ENCODE results near the gene EHD1. TPM values are rescaled to one million over a fixed set of nuclear protein-coding genes. Genes with fewer than 3 reads are reported as not detected.

Gene EHD1
- total RNA-seq, 1 donor from 2014 or later, result 19.8 TPM

DNA sequence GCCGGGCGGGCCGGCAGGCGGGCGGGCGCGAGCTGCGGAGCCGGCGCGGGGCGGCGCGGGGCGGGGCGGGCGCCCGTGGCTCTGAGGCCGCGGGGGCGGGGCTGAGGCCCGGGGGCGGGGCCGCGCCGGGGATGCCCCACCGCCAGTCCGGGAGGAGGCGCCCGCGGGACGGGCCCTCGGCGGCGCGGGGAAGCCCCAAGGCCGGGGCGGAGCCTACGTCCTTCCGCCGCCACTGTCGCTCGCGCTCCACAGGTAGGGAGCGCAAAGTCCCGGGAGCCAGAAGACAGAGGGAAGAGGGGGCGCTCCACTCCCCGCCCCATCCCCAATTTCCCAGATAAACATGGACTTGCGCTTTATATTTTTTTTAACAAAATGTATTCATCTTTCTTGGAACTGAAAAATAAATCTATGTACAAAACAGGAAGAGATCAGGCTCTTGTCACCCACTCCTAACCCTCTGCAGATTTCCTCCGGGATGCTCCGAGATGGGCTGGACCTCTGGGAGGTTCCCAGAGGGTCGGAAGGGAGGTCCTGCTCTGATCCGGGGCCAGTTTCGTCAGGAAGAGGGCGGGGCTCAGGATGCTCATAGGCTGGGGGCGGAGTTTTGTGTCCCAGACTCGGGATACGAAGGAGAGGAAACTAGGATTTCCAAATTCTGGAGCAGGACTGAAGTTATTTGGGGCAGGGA, 75.1 kb downstream of the EHD1 start, which contains the start of gene MAP4K2:
Gene MAP4K2, minus strand, starts transcription at position 57 of the 688 bp plus-strand sequence. CDS start 65 bp downstream, outside the sequence.
- Histone ChIP-seq H2AFZ (replicated peaks) (peak within 1 kb of the TSS; percentile 90), H3K4me3 (peak within 1 kb of the TSS; percentile 57), H3K79me2 (ENCODE audit: low read depth) (peaks cover 2% of the 10 kb centered on the region), H3F3A (ENCODE audit: low read depth) (peaks cover 28% of the 10 kb centered on the region), H3K27me3 (no peaks in the 10 kb centered on the region), H3K4me2 (peak within 1 kb of the TSS; percentile 94), H3K4me1 (no peaks in the 10 kb centered on the region), H4K20me1 (ENCODE audit: low read depth) (peaks cover 13% of the 10 kb centered on the region), H3K9ac (no peak within 1 kb of the TSS), H3K9me3 (ENCODE audit: low read depth) (no peaks in the 10 kb centered on the region), H3K36me3 (no peaks in the 10 kb centered on the region), H3K27ac (peak within 1 kb of the TSS; percentile 30)
- TF ChIP-seq EZH2phosphoT487 (IDR thresholded peaks at IDR 0.05), result no peak
- TF ChIP-seq CTCF (IDR thresholded peaks at IDR 0.05), result peak; percentile 38
- H3K27me3 Mint-ChIP-seq (ENCODE audit: insufficient read depth, low read depth), result peaks cover 4% of the 10 kb centered on the region
- H3K4me1 Mint-ChIP-seq, result peaks cover 11% of the 10 kb centered on the region
- H3K27ac Mint-ChIP-seq, result peak within 1 kb of the TSS; percentile 90
- H3K36me3 Mint-ChIP-seq, result peaks cover 16% of the 10 kb centered on the region
- peak; percentile 97 for DNase-seq (ENCODE audit: low spot score)
- H3K9me3 Mint-ChIP-seq, result no peaks in the 10 kb centered on the region
- H3K4me3 Mint-ChIP-seq, result peak within 1 kb of the TSS; percentile 91

- H3K4me1 ChIP-seq, result no peaks in the 10 kb centered on the region
- H3K27me3 Mint-ChIP-seq (ENCODE audit: insufficient read depth, low read depth), result peaks cover 4% of the 10 kb centered on the region
- peaks cover 13% of the 10 kb centered on the region for H3K36me3 Mint-ChIP-seq
- TF ChIP-seq CTCF (IDR thresholded peaks at IDR 0.05) (no peak), EZH2 (IDR thresholded peaks at IDR 0.05) (no peak), EZH2phosphoT487 (IDR thresholded peaks at IDR 0.05) (no peak)
- no peaks in the 10 kb centered on the region for H3K27me3 ChIP-seq
- no peaks in the 10 kb centered on the region for H3K36me3 ChIP-seq
- H3K9me3 ChIP-seq (ENCODE audit: low read depth), result no peaks in the 10 kb centered on the region
- no peak overlapping the region for H3K27ac ChIP-seq
- H3K4me1 Mint-ChIP-seq, result peaks cover 8% of the 10 kb centered on the region
- H3K27ac Mint-ChIP-seq, result no peak overlapping the region
- H3K9ac ChIP-seq, result no peak overlapping the region
- H3F3A ChIP-seq (ENCODE audit: low read depth), result peaks cover 28% of the 10 kb centered on the region
- H3K4me3 ChIP-seq, result peak overlapping the region; percentile 57
- H3K4me2 ChIP-seq, result peak overlapping the region; percentile 94
- H3K4me3 Mint-ChIP-seq, result peak overlapping the region; percentile 74
- H4K20me1 ChIP-seq (ENCODE audit: low read depth), result peaks cover 11% of the 10 kb centered on the region
- peak overlapping the region; percentile 90 for H2AFZ ChIP-seq (replicated peaks)
- no peaks in the 10 kb centered on the region for H3K9me3 Mint-ChIP-seq
- H3K79me2 ChIP-seq (ENCODE audit: low read depth), result no peaks in the 10 kb centered on the region
- DNase-seq (ENCODE audit: low spot score), result no peak
These were observed 75.9 kb downstream of the EHD1 start for GRCh38 chr11:64802370-64803157.

MicroRNA genes within 50 kb of the gene (microRNA counts, 767-probe panel; counts per million panel counts)
- microRNA hsa-miR-192-5p, result 460 counts per million, percentile 90 among the panel's probes with 10 or more counts

Small RNA genes lying within 50 kb of the gene (microRNA-seq; reads per million reads assigned to microRNA genes)
- not detected for gene MIR6749
- gene MIR6750, result 0.91 reads per million

Small RNA genes lying within 50 kb of the gene (small RNA-seq; reads per million reads assigned to genes)
- not detected for gene MIR6749
- gene MIR6750, result not detected

Other genes with a start within 250 kb of the EHD1 start
- gene NRXN2, start 155.4 kb downstream of the EHD1 start, total RNA-seq (ENCODE audit: low replicate concordance), result 2.2 and 9.2 TPM in 2 replicates
- gene RASGRP2, start 134.5 kb downstream of the EHD1 start, total RNA-seq (ENCODE audit: low replicate concordance), result 0.06 and 1.8 TPM in 2 replicates
- 1.4 and 2.2 TPM in 2 replicates for gene PYGM, start 118.6 kb downstream of the EHD1 start, total RNA-seq (ENCODE audit: low replicate concordance)
- gene SF1, start 100.1 kb downstream of the EHD1 start, total RNA-seq (ENCODE audit: low replicate concordance), result 140 and 193 TPM in 2 replicates
- gene MAP4K2, start 75.4 kb downstream of the EHD1 start, total RNA-seq (ENCODE audit: low replicate concordance), result 15.8 and 27.7 TPM in 2 replicates
- 11.4 and 34.9 TPM in 2 replicates for gene MEN1, start 68.1 kb downstream of the EHD1 start, total RNA-seq (ENCODE audit: low replicate concordance)
- gene CDC42BPG, start 34.0 kb downstream of the EHD1 start, total RNA-seq (ENCODE audit: low replicate concordance), result 0.62 and 2.1 TPM in 2 replicates
- 4.4 and 16.6 TPM in 2 replicates for gene ATG2A, start 38.6 kb upstream of the EHD1 start, total RNA-seq (ENCODE audit: low replicate concordance)
- 5.7 and 11.3 TPM in 2 replicates for gene PPP2R5B, start 46.1 kb upstream of the EHD1 start, total RNA-seq (ENCODE audit: low replicate concordance)
- 1.5 TPM in 1 of 2 replicates, not detected in the other for gene GPHA2, start 57.3 kb upstream of the EHD1 start, total RNA-seq (ENCODE audit: low replicate concordance)
- gene MAJIN, start 93.5 kb upstream of the EHD1 start, total RNA-seq (ENCODE audit: low replicate concordance), result 0.06 TPM in 1 of 2 replicates, not detected in the other
- gene BATF2, start 118.3 kb upstream of the EHD1 start, total RNA-seq (ENCODE audit: low replicate concordance), result 0.28 TPM in 1 of 2 replicates, not detected in the other
- gene ARL2, start 135.5 kb upstream of the EHD1 start, total RNA-seq (ENCODE audit: low replicate concordance), result 171 and 287 TPM in 2 replicates
- gene SNX15, start 148.8 kb upstream of the EHD1 start, total RNA-seq (ENCODE audit: low replicate concordance), result 10.7 and 16.8 TPM in 2 replicates
- 3.0 and 13.2 TPM in 2 replicates for gene SAC3D1, start 162.6 kb upstream of the EHD1 start, total RNA-seq (ENCODE audit: low replicate concordance)
- 0.80 and 3.0 TPM in 2 replicates for gene NAALADL1, start 179.9 kb upstream of the EHD1 start, total RNA-seq (ENCODE audit: low replicate concordance)
- gene CDCA5, start 205.4 kb upstream of the EHD1 start, total RNA-seq (ENCODE audit: low replicate concordance), result 46.7 and 57.3 TPM in 2 replicates
- 12.6 and 36.1 TPM in 2 replicates for gene ZFPL1, start 205.6 kb upstream of the EHD1 start, total RNA-seq (ENCODE audit: low replicate concordance)
- 80.4 and 252 TPM in 2 replicates for gene VPS51, start 217.6 kb upstream of the EHD1 start, total RNA-seq (ENCODE audit: low replicate concordance)
- 36.1 and 109 TPM in 2 replicates for gene TM7SF2, start 233.3 kb upstream of the EHD1 start, total RNA-seq (ENCODE audit: low replicate concordance)
- 1.5 and 8.1 TPM in 2 replicates for gene ZNHIT2, start 239.1 kb upstream of the EHD1 start, total RNA-seq (ENCODE audit: low replicate concordance)
- gene FAU, start 243.5 kb upstream of the EHD1 start, total RNA-seq (ENCODE audit: low replicate concordance), result 227 and 288 TPM in 2 replicates
- gene MRPL49, start 243.7 kb upstream of the EHD1 start, total RNA-seq (ENCODE audit: low replicate concordance), result 38.3 and 57.5 TPM in 2 replicates

Measured in neural progenitor cell (in vitro differentiated cells).